HG03039 (cell line): ENCODE data around the gene WNT10A.

Source experiments
- ATAC-seq: cut with Tn5 transposase; IDR thresholded peaks from one replicate; pipeline ENCODE4 v1.9.1; 2021; ENCODE audit warnings: mild to moderate bottlenecking, moderate library complexity; ENCODE audit not compliant: unreplicated experiment

The WNT10A gene

GRCh38 chr2:218892693-218893348 lies 12.2 kb downstream of the WNT10A start:
- ATAC-seq, result peak; percentile 31

- ATAC-seq, result no peak
These were observed 12.9 kb downstream of the WNT10A start for GRCh38 chr2:218893349-218894150.

GRCh38 chr2:218894151-218894879 lies 13.7 kb downstream of the WNT10A start:
- no peak for ATAC-seq

GRCh38 chr2:218894880-218895157 lies 14.2 kb downstream of the WNT10A start:
- ATAC-seq, result no peak

GRCh38 chr2:218895326-218895725 lies 14.7 kb downstream of the WNT10A start:
- ATAC-seq, result no peak

- ATAC-seq, result peak; percentile 3
These were observed 15.3 kb downstream of the WNT10A start for GRCh38 chr2:218895759-218896500.

- ATAC-seq, result peak; percentile 46
These were observed 16.1 kb downstream of the WNT10A start for GRCh38 chr2:218896501-218897393.

GRCh38 chr2:218897394-218898108 lies 16.9 kb downstream of the WNT10A start:
- no peak for ATAC-seq

GRCh38 chr2:218898109-218898878 lies 17.6 kb downstream of the WNT10A start:
- ATAC-seq, result no peak

GRCh38 chr2:218899147-218899546 lies 18.5 kb downstream of the WNT10A start:
- no peak for ATAC-seq

- ATAC-seq, result no peak
These were observed 21.8 kb downstream of the WNT10A start for GRCh38 chr2:218902427-218902826.

GRCh38 chr2:218904176-218904575 lies 23.5 kb downstream of the WNT10A start:
- no peak for ATAC-seq

- peak; percentile 93 for ATAC-seq
These were observed 28.3 kb downstream of the WNT10A start for GRCh38 chr2:218908721-218909619.

GRCh38 chr2:218910741-218911140 lies 30.1 kb downstream of the WNT10A start:
- no peak for ATAC-seq

GRCh38 chr2:218920504-218920903 lies 39.9 kb downstream of the WNT10A start:
- no peak for ATAC-seq

- no peak for ATAC-seq
These were observed 44.1 kb downstream of the WNT10A start for GRCh38 chr2:218924757-218925156.

- ATAC-seq, result no peak
These were observed 44.8 kb downstream of the WNT10A start for GRCh38 chr2:218925434-218925833.

- ATAC-seq, result no peak
These were observed 46.8 kb downstream of the WNT10A start for GRCh38 chr2:218927422-218927821.
